Upper lobe of left lung (tissue), 4 donors: ENCODE results near the gene MNX1.

ENCODE experiments used
- EP300 ChIP-seq, 4 donors: sonication (generic); formaldehyde crosslinking; IDR thresholded peaks; one replicate each; pipeline ENCODE4 v1.5.1; 2017; ENCODE audit warnings: antibody characterized with exemption in 4 of 4, control low read depth in 2 of 4
- POLR2A ChIP-seq, 4 donors: fragments of 450-650 bp; IDR thresholded peaks; one replicate each; pipeline ENCODE4 v1.5.1; 2016 to 2017; ENCODE audit warnings: antibody characterized with exemption in 4 of 4, mild to moderate bottlenecking in 2 of 4
- TF ChIP-seq, protein P1 (sequence below), 6 experiments: fragments of 450-650 bp in 4 of 6; fragments of 200-600 bp in 2 of 6; sonication (generic) in 2 of 6; IDR thresholded peaks; one replicate each; pipeline ENCODE4 v1.5.1; 2016 to 2019; ENCODE audit warnings: antibody characterized with exemption in 6 of 6

DNA sequence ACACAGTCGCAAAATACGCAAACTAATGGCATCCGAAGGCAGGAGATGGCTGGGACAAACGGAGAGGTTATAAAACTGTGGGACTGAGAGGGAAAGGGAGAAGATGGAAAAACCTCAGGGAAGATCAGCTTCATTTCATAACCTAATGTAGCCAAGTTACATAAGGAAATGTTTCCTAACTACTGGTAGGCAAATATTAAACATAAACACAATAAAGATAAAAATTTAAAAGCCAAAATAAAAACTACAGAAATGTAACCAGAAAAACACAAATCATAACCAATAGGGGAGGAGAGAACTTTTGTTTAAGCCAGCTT is 13.1 kb upstream of the MNX1 start:
- TF ChIP-seq, protein P1, sequence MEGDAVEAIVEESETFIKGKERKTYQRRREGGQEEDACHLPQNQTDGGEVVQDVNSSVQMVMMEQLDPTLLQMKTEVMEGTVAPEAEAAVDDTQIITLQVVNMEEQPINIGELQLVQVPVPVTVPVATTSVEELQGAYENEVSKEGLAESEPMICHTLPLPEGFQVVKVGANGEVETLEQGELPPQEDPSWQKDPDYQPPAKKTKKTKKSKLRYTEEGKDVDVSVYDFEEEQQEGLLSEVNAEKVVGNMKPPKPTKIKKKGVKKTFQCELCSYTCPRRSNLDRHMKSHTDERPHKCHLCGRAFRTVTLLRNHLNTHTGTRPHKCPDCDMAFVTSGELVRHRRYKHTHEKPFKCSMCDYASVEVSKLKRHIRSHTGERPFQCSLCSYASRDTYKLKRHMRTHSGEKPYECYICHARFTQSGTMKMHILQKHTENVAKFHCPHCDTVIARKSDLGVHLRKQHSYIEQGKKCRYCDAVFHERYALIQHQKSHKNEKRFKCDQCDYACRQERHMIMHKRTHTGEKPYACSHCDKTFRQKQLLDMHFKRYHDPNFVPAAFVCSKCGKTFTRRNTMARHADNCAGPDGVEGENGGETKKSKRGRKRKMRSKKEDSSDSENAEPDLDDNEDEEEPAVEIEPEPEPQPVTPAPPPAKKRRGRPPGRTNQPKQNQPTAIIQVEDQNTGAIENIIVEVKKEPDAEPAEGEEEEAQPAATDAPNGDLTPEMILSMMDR (IDR thresholded peaks at IDR 0.05) = no peak
- no peak for TF ChIP-seq POLR2A (IDR thresholded peaks at IDR 0.05)
- no peak for TF ChIP-seq EP300 (IDR thresholded peaks at IDR 0.05)
